ENCODE data around the gene WRNIP1.
"Not testable (repeated sequence)": the region's sequence is repeated elsewhere in the genome, so short reads cannot be mapped to it uniquely, and the experiment has no call there.

The WRNIP1 gene

GRCh38 chr6:2760882-2761842 is 4.0 kb upstream of the WRNIP1 start:
- in situ Hi-C loops (cut with MboI; ENCODE audit: low sequenced_read_pairs) = no loop called here

DNA sequence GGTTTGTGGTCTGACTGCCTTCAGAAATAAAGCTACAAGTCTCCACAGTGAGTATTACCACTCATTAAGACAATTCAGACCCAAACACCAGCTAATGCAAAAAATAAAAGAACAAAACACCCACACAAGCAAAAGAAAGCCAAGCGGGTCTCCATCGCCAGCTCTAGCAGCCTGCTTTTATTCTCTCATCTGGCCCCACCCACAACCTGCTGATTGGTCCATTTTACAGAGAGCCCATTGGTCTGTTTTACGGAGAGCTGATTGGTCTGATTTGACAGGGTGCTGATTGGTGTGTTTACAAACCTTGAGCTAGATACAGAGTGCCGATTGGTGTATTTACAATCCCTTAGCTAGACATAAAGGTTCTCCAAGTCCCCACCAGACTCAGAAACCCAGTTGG is 2.3 kb upstream of the WRNIP1 start:
- in situ Hi-C loops (cut with MboI; ENCODE audit: low sequenced_read_pairs) = not testable (repeated sequence)

DNA sequence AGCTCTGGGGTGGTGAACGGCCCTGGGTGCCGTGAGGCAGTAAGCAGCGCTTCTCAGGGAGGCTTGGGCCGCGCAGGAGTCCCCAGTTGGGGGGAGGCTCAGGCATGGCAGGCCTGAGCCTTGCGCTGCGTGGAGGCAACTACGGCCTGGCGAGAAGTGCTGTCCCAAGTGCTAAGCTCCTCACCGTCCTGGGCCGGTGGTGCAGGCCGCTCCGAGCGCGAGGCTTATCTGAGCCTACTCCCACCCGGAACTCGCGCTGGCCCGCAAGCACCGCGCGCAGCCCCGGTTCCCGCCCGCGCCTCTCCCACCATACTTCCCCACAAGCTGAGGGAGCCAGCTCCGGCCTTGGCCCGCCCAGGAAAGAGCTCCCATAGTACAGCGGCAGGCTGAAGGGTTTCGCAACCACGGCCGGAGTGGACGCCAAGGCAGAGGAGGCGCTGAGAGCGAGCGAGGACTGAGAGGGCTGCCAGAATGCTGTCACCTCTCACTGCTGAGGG is 1.8 kb upstream of the WRNIP1 start:
- in situ Hi-C loops (cut with MboI; ENCODE audit: low sequenced_read_pairs) = no loop called here

- in situ Hi-C loops (cut with MboI; ENCODE audit: low sequenced_read_pairs) = no loop called here
These were observed 1.2 kb upstream of the WRNIP1 start for GRCh38 chr6:2763876-2764540.

- in situ Hi-C loops (cut with MboI; ENCODE audit: low sequenced_read_pairs) = no loop called here
These were observed 505 bp upstream of the WRNIP1 start for GRCh38 chr6:2764610-2765165.

- in situ Hi-C loops (cut with MboI; ENCODE audit: low sequenced_read_pairs) = no loop called here
These were observed 938 bp downstream of the WRNIP1 start for GRCh38 chr6:2765896-2766766.

DNA sequence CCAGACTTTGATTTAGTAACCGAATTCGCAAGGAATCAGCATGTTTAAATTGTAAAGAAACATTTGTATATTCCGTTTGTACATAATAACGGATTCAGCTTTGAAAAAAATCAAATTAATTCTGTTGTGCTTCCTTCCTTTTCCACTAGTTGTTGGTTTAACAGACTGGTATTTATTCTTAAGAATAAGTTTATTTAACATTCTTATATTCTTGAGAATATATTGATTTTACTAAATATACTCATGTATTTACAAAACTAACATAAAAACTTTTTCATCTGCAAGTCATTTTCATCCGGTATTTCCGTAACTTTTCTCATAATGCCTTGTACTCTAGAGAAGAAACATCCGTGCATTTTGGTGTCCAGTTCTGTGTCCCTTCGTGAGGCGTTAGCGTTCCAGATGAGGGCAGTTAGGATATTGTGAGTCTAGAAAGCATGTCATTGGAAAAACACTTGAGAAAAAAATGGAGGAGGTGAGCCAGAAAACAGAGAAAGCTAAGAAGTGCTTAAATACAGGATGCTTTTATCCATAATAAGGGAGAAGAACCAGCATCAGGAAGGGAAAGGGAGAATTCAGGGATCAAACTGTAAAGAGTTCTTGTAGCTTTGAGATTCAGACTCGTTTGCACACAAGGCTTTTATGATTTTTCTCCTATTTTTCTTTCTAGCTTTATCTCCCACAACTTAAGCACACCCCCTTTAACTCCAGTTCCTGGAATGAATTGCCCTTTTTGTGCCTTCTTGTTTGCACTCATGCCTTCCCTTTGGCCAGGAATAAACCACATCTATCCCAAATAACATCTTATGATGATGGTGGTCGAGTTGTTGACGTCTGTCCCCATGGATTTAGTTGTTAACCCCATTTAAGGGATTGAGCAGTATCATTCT is 1.8 kb downstream of the WRNIP1 start:
- in situ Hi-C loops (cut with MboI; ENCODE audit: low sequenced_read_pairs) = no loop called here

GRCh38 chr6:2767657-2768524 is 2.7 kb downstream of the WRNIP1 start:
- in situ Hi-C loops (cut with MboI; ENCODE audit: low sequenced_read_pairs) = no loop called here

DNA sequence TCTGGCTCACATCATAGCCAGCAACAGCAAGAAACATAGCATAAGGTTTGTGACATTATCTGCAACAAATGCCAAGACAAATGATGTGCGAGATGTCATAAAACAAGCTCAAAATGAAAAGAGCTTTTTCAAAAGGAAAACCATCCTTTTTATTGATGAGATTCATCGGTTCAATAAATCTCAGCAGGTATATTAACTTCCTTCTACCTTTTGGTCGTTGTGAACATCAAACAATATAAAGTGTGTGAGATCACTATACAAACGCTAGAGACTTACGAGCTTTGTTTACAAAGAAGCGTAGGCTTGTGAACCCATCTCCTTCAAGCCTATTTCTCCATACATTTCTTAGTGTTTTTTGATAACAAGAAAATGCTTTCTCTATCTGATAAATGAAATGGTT is 3.5 kb downstream of the WRNIP1 start:
- in situ Hi-C loops (cut with MboI; ENCODE audit: low sequenced_read_pairs) = no loop called here

DNA sequence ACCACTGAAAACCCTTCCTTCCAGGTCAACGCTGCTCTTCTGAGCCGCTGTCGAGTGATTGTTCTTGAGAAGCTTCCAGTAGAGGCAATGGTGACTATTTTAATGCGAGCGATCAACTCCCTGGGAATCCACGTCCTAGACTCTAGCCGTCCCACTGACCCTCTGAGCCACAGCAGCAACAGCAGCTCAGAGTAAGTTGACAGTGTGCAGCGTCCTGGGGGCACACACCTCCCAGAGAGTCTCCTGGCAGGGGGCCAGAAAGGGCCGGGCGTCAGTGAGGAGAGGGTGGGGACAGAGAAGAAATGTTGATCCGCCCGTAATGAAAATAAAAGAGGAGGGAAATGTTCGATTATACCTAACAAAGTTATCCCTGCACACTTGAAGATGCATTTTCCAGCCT is 5.0 kb downstream of the WRNIP1 start:
- in situ Hi-C loops (cut with MboI; ENCODE audit: low sequenced_read_pairs) = no loop called here

DNA sequence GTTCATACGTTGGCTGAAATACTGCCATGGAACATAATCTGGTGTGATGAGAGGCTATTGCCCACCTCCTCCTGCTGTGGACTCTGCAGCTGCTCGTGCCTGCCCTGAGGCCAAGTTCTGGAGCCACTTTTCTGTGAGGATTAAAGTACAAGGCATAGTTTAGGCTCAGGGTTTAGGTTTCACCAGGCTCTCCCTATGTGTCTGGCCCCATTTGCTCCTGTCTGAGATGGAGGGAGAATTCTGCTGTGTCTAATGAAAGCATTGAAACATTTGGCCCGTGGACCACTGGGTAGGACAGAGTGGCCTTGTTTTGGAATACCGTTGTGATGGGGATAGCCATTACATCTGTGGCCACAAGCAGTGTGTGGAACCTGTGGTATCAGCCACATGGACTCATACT is 5.9 kb downstream of the WRNIP1 start:
- in situ Hi-C loops (cut with MboI; ENCODE audit: low sequenced_read_pairs) = no loop called here

DNA sequence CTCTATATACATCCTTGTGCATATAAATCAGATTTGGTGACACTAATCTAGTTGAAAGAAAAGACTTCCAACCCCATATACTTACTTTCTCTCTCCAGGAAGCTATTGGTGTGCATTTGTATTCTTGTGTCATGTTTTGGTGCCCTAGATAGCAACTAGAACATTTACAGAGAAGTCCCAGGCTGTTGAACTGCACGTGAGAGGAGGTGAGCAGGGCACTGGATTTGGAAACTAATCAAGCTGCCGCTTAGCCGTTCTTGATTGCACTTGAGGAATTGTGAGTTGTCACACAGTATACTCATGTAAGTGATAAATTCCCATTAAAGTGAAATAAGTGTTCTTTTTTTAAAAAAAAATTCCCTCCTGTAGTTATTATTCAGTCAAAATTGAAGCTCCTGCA is 7.6 kb downstream of the WRNIP1 start:
- in situ Hi-C loops (cut with MboI; ENCODE audit: low sequenced_read_pairs) = no loop called here

DNA sequence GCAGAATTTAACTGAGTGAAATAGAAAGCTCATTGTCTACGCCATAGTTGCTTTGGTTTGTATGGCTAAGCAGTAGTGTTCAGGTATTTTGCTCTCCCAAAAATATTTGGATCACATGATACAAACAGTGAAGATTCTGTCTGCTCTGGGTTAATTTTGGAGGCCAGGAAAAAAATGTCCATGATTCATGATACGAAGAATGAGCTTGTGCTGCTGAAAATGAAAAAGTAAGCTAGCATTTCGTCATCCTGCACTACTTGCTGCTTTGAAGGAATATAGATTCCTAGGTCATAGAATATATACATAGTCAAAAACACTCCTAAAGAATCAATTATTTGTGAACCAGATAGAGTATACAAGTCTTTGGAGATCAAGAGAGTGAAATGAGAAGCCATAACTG is 8.3 kb downstream of the WRNIP1 start:
- in situ Hi-C loops (cut with MboI; ENCODE audit: low sequenced_read_pairs) = no loop called here

DNA sequence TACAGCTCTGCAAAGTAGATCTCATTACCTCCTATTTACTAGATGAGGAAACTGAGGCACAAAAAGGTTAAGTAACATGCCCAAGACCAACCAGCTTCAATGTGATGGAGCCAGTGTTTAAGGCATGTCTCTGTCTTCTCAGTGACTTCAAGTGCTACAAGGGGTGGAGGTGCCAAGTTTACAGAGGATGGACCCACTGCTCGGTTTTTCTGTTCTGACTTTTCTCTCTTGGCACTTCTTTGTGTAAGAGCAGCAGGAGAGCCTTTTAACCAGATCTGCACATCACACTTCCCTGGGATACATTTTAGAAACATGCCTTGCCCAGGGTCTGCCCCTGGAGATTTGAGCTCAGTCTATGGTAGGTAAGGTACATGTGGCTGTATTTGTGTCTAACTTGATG is 9.8 kb downstream of the WRNIP1 start:
- in situ Hi-C loops (cut with MboI; ENCODE audit: low sequenced_read_pairs) = no loop called here

DNA sequence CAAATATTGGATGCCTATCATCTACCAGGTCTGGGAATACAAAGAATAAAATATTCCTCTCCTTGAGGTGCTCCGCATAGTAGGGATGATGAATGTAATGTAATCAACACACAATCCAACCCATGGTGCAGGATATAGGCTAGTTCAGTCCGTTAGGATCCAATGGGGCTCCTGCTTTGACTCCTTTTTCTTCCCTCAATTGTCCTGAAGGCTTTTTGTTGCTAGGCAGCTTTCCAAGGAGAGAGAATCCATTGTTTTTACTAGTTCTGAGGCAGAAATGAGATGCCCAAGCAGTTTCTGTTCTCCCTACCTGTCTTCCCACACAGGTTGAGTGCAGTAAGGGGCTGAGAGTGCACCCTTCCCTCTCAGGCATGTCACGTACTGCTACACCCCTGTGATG is 12.1 kb downstream of the WRNIP1 start:
- in situ Hi-C loops (cut with MboI; ENCODE audit: low sequenced_read_pairs) = no loop called here

DNA sequence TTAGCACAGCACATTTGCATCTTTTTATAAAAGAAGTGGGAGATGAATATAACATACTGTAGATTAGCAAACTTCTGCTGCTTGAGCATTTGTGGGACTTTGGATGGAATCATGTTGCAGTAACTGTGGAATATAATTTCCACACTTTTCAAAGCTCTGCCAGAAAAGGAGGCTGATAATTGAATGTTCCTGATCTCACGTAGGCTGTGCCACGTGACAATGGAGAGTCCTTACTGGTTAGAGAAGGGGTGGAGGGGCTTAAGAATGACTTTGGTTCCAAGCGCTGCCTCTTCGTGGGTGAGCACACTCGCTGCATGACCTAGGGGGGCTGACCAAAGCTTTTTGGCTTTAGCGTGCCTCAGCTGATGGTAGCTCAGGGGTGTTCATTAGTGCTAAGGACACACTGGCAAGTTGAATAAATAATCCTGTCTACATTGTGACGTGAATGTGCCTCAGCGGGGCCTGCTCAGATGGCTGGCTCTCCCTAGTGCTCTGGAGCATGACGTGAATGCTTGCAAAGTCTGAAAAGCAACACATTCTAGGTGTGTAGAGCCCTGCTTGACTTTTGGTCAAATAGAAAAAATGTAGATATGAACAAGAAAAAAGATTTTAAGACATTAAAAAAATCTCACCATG is 15.0 kb downstream of the WRNIP1 start:
- in situ Hi-C loops (cut with MboI; ENCODE audit: low sequenced_read_pairs) = no loop called here

DNA sequence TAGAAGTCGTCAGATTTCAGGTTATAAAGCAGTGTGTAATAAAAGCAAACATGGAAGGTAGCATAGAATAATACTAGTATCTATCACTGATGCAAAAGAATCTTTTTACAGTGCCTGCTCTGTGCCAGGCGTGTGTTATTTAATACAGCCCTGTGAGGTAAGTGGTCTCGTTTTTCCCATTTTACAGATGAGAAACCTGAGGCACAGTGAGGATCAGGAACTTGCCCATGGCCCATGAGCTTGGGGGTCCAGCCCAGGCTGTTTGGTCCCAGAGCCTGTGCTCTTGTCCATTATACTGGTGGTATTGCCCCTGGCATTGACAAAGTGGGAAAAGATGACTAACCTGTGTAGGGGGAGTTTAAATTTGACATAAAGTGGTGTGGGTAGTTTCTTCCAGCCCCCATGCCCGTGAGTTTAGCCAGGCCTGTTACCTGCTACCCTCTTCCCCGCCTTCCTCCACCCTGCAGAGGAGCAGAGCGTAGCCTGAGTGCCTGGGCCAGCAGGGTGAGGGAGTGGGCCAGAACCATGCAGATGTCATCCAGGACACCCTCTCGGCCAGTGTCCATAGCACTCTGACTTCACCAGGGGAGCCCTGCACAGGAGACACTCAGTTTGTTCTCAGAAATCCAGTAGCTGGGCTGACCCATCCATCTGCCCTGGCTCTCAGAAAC is 16.6 kb downstream of the WRNIP1 start:
- in situ Hi-C loops (cut with MboI; ENCODE audit: low sequenced_read_pairs) = no loop called here

- in situ Hi-C loops (cut with MboI; ENCODE audit: low sequenced_read_pairs) = no loop called here
These were observed 17.1 kb downstream of the WRNIP1 start for GRCh38 chr6:2782356-2782708.

Measured in HL-60/S4 treated with retinoic acid at 250 ng/mL for 4 days and 3 days (cell line).